GM18868 (cell line): ENCODE data around the gene TFIP11.
A peak's percentile ranks its signal among the peaks of the same experiment; 100 is the strongest.

Source experiments
- ATAC-seq: cut with Tn5 transposase; IDR thresholded peaks from one replicate; pipeline ENCODE4 v1.9.1; 2021; ENCODE audit warnings: mild to moderate bottlenecking, moderate library complexity; ENCODE audit not compliant: unreplicated experiment

The TFIP11 gene

GRCh38 chr22:26508148-26508547 is 4.1 kb downstream of the TFIP11 start:
- no peak for ATAC-seq

- no peak for ATAC-seq
Observed at GRCh38 chr22:26503758-26504157, 8.5 kb downstream of the TFIP11 start.

- no peak for ATAC-seq
Observed at GRCh38 chr22:26502688-26503561, 9.3 kb downstream of the TFIP11 start.

- no peak for ATAC-seq
Observed at GRCh38 chr22:26501996-26502395, 10.3 kb downstream of the TFIP11 start.

GRCh38 chr22:26499188-26499703 is 13.0 kb downstream of the TFIP11 start:
- no peak for ATAC-seq

GRCh38 chr22:26496456-26496855 is 15.8 kb downstream of the TFIP11 start:
- ATAC-seq, result no peak

GRCh38 chr22:26494506-26494905 is 17.8 kb downstream of the TFIP11 start:
- ATAC-seq, result no peak

- ATAC-seq, result no peak
Observed at GRCh38 chr22:26492220-26492619, 20.1 kb downstream of the TFIP11 start.

GRCh38 chr22:26489447-26490036 is 22.7 kb downstream of the TFIP11 start:
- ATAC-seq, result no peak

GRCh38 chr22:26487996-26488395 is 24.3 kb downstream of the TFIP11 start:
- ATAC-seq, result no peak

- ATAC-seq, result no peak
Observed at GRCh38 chr22:26486394-26486793, 25.9 kb downstream of the TFIP11 start.

- ATAC-seq, result no peak
Observed at GRCh38 chr22:26485806-26486390, 26.4 kb downstream of the TFIP11 start.

- ATAC-seq, result no peak
Observed at GRCh38 chr22:26485013-26485412, 27.3 kb downstream of the TFIP11 start.

GRCh38 chr22:26484360-26484706 is 27.9 kb downstream of the TFIP11 start:
- no peak for ATAC-seq

- peak; percentile 70 for ATAC-seq
Observed at GRCh38 chr22:26483439-26484359, 28.6 kb downstream of the TFIP11 start, which contains the start of the genes HPS4 and SRRD. HPS4 (minus strand) TSS chr22:26483783; CDS start chr22:26481762, 2,021 bp downstream. SRRD (plus strand) TSS chr22:26483877; CDS start chr22:26483891, 14 bp downstream.

- ATAC-seq, result no peak
Observed at GRCh38 chr22:26483043-26483438, 29.2 kb downstream of the TFIP11 start.

- ATAC-seq, result no peak
Observed at GRCh38 chr22:26482161-26482560, 30.1 kb downstream of the TFIP11 start.

- ATAC-seq, result no peak
Observed at GRCh38 chr22:26481694-26482093, 30.6 kb downstream of the TFIP11 start.

GRCh38 chr22:26481112-26481693 is 31.1 kb downstream of the TFIP11 start:
- ATAC-seq, result no peak

GRCh38 chr22:26480611-26480932 is 31.7 kb downstream of the TFIP11 start:
- ATAC-seq, result no peak
